ENCODE measurements around the gene MEIS1. TPM values are rescaled to one million over a fixed set of nuclear protein-coding genes. Genes with fewer than 3 reads are reported as not detected.

Gene MEIS1
- total RNA-seq, 1 donor from 2014 or later = not detected

DNA sequence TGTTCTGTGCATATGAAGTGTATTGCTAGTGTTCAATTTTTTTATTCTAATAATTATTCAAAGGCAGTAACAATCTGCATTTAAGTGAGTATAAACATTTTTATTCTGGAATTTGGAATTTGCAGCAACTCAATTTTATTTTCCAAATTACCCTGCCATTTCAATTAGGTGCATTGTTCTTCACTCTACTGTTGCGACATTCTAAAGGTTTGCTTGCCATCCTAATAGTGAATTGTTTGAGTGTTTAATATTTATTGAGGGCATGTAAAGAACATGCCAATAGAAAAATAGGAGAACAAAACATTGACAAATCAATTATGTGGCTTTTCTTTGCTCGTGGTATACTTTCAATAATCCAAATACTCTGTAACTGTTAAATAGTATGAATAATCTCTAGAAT lies 18.0 kb downstream of the MEIS1 start:
- intact Hi-C loops (cut with micrococcal nuclease) = no loop called here
- Mint-ChIP-seq H3K4me3 (ENCODE audit: low read depth) (no peak overlapping the region), H3K27me3 (ENCODE audit: low read depth) (peaks cover under 1% of the 10 kb centered on the region), H3K27ac (no peak overlapping the region), H3K4me1 (ENCODE audit: low read depth) (no peaks in the 10 kb centered on the region), H3K9me3 (no peaks in the 10 kb centered on the region), H3K36me3 (ENCODE audit: low read depth) (no peaks in the 10 kb centered on the region)
- no peak for DNase-seq (ENCODE audit: low spot score)

- Mint-ChIP-seq H3K36me3 (ENCODE audit: low read depth) (no peaks in the 10 kb centered on the region), H3K9me3 (no peaks in the 10 kb centered on the region), H3K27me3 (ENCODE audit: low read depth) (no peaks in the 10 kb centered on the region), H3K4me1 (ENCODE audit: low read depth) (no peaks in the 10 kb centered on the region), H3K4me3 (ENCODE audit: low read depth) (no peak overlapping the region), H3K27ac (no peak overlapping the region)
- intact Hi-C loops (cut with micrococcal nuclease) = no loop called here
- DNase-seq (ENCODE audit: low spot score) = no peak
Observed at GRCh38 chr2:66455490-66455889, 20.6 kb downstream of the MEIS1 start.

DNA sequence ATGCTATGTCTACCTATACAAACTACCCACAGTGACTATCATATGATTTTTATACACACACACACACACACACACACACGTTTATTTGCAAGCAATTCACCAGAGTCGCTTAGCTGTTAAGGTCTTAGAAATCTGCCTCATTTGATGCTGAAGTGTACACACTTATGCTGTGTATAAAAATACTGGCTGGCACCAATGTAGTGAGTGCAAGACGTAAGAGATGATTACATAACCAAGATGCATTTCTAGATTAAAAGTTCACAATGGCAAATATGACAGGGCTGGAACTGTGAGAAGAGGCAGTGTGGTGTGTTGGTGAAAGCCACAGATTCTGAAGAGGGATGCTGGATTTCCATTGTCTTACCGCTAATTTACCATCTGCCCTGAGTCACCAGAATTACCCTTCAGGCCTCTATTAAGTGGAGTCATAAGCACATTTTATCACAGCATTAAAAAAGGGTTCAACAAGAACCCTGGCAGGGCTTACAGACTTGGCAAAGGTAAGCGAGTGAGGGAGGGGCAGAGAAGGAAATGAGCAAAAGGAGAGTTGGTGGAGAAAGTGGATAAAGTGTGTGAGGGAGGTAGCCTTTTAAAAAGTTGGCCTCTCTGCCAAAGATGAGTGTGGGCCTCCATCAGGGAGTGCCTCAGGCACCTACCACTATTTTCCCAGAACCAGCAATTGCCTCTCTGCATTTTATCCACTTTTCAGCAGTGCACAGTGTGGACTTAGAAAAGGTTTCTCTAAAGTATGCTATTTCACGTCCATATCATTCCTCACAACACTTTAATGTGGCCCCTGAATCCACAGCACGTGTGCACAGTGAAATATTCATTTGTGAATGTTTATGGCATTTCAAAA lies 21.5 kb downstream of the MEIS1 start:
- Mint-ChIP-seq H3K4me1 (ENCODE audit: low read depth) (no peaks in the 10 kb centered on the region), H3K36me3 (ENCODE audit: low read depth) (no peaks in the 10 kb centered on the region), H3K27me3 (ENCODE audit: low read depth) (no peaks in the 10 kb centered on the region), H3K4me3 (ENCODE audit: low read depth) (no peak overlapping the region), H3K9me3 (no peaks in the 10 kb centered on the region), H3K27ac (no peak overlapping the region)
- DNase-seq (ENCODE audit: low spot score) = no peak
- intact Hi-C loops (cut with micrococcal nuclease) = no loop called here

- Mint-ChIP-seq H3K27me3 (ENCODE audit: low read depth) (no peaks in the 10 kb centered on the region), H3K9me3 (no peaks in the 10 kb centered on the region), H3K36me3 (ENCODE audit: low read depth) (no peaks in the 10 kb centered on the region), H3K4me1 (ENCODE audit: low read depth) (no peaks in the 10 kb centered on the region), H3K4me3 (ENCODE audit: low read depth) (no peak overlapping the region), H3K27ac (no peak overlapping the region)
- no peak for DNase-seq (ENCODE audit: low spot score)
- intact Hi-C loops (cut with micrococcal nuclease) = no loop called here
Observed at GRCh38 chr2:66457545-66457944, 22.6 kb downstream of the MEIS1 start.

DNA sequence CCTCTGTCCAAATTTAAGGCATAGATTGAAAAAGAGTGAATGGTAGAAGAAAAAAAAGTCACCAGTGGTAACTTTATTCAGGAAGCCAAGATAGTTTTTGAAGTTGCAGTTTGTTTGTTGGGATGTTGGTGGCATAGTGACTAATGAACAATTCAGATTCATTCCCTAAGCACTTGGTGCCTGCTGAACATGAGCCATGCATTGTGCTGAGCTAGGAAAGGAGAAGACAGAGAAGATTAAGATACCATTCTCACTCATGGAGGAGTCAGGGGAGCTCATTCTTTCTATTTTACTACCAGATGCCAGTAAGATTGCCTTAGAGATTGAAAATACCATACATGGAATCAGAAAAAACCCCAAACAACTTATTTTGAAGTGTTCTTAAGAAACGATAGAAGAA lies 25.1 kb downstream of the MEIS1 start:
- Mint-ChIP-seq H3K27ac (no peak overlapping the region), H3K27me3 (ENCODE audit: low read depth) (no peaks in the 10 kb centered on the region), H3K36me3 (ENCODE audit: low read depth) (no peaks in the 10 kb centered on the region), H3K9me3 (no peaks in the 10 kb centered on the region), H3K4me1 (ENCODE audit: low read depth) (no peaks in the 10 kb centered on the region), H3K4me3 (ENCODE audit: low read depth) (no peak overlapping the region)
- intact Hi-C loops (cut with micrococcal nuclease) = no loop called here
- DNase-seq (ENCODE audit: low spot score) = no peak

GRCh38 chr2:66461001-66461663 lies 26.2 kb downstream of the MEIS1 start:
- H3K27me3 Mint-ChIP-seq (ENCODE audit: low read depth) = no peaks in the 10 kb centered on the region
- intact Hi-C loops (cut with micrococcal nuclease) = no loop called here
- H3K9me3 Mint-ChIP-seq = no peaks in the 10 kb centered on the region
- H3K4me3 Mint-ChIP-seq (ENCODE audit: low read depth) = no peak overlapping the region
- no peaks in the 10 kb centered on the region for H3K4me1 Mint-ChIP-seq (ENCODE audit: low read depth)
- no peak overlapping the region for H3K27ac Mint-ChIP-seq
- H3K36me3 Mint-ChIP-seq (ENCODE audit: low read depth) = no peaks in the 10 kb centered on the region
- DNase-seq (ENCODE audit: low spot score) = no peak

- Mint-ChIP-seq H3K27me3 (ENCODE audit: low read depth) (no peaks in the 10 kb centered on the region), H3K36me3 (ENCODE audit: low read depth) (no peaks in the 10 kb centered on the region), H3K27ac (no peak overlapping the region), H3K9me3 (no peaks in the 10 kb centered on the region), H3K4me3 (ENCODE audit: low read depth) (no peak overlapping the region), H3K4me1 (ENCODE audit: low read depth) (no peaks in the 10 kb centered on the region)
- DNase-seq (ENCODE audit: low spot score) = no peak
- intact Hi-C loops (cut with micrococcal nuclease) = no loop called here
Observed at GRCh38 chr2:66461664-66462500, 27.0 kb downstream of the MEIS1 start.

GRCh38 chr2:66462501-66462825 lies 27.5 kb downstream of the MEIS1 start:
- DNase-seq (ENCODE audit: low spot score) = no peak

DNA sequence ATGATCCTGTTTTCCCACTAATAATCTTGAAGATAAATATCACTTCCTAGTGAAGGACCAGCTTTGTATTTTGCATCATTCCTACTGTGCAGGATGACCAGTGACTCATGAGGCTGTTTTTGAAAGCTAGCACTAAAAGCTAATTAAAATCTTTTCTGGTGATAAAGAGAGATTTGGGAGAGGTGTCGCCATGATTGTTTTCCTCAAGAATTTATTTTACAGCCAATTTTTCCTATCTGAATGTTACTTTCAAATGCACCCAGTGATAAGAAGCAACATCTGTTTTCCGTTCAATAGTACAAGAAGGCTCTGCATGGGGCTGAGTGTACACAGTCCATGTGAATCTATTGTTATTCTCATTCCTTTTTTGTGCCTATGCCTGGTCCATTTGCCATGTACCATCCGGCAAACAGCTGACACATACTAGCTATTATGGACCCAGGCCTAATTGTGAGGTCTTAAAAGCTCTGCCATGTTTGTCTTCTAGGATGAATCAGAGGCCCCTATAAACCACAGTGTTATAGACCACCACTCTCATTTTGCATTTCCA lies 28.4 kb downstream of the MEIS1 start:
- no peaks in the 10 kb centered on the region for H3K4me1 Mint-ChIP-seq (ENCODE audit: low read depth)
- no peak for DNase-seq (ENCODE audit: low spot score)
- intact Hi-C loops (cut with micrococcal nuclease) = no loop called here
- H3K27me3 Mint-ChIP-seq (ENCODE audit: low read depth) = no peaks in the 10 kb centered on the region
- no peaks in the 10 kb centered on the region for H3K9me3 Mint-ChIP-seq
- H3K4me3 Mint-ChIP-seq (ENCODE audit: low read depth) = no peak overlapping the region
- H3K27ac Mint-ChIP-seq = no peak overlapping the region
- H3K36me3 Mint-ChIP-seq (ENCODE audit: low read depth) = no peaks in the 10 kb centered on the region

More at GRCh38 chr2:66462501-66462825, 27.5 kb downstream of the MEIS1 start:
- H3K27me3 Mint-ChIP-seq (ENCODE audit: low read depth) = no peaks in the 10 kb centered on the region
- no peak overlapping the region for H3K4me3 Mint-ChIP-seq (ENCODE audit: low read depth)
- H3K4me1 Mint-ChIP-seq (ENCODE audit: low read depth) = no peaks in the 10 kb centered on the region
- no peak overlapping the region for H3K27ac Mint-ChIP-seq
- intact Hi-C loops (cut with micrococcal nuclease) = no loop called here
- H3K9me3 Mint-ChIP-seq = no peaks in the 10 kb centered on the region
- H3K36me3 Mint-ChIP-seq (ENCODE audit: low read depth) = no peaks in the 10 kb centered on the region

DNA sequence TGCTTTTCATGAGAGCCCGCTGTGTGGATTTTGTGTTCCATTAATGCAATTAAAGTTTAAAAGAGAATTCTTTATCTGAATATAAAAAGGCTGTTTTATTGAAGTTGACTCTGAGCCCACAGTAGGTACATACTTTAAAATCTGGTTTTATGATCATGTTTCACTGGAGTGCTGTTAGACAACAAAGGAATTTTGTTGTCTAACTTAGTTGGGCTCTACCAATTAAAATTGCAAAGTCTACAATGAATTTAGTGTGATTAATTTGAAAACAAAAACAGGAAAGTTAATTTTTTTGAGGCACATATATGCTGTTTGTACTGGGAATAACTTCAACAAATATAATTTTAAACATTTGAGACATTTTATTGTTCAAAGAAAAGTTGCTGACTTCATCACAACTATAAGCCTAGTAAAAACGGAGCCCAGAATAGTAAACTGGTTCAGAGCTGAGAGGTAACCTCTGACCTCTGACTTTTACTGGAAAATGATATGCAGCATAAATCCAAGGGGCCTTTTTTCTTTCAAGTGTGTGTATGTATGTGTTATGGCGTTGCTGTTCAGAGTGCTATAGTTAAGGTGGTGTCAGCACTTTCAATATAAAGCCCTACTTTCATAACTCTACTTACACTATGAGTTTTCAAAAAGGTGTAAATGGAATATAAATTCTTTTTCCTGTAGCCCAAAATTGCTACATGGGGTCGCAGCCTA lies 30.2 kb downstream of the MEIS1 start:
- no peaks in the 10 kb centered on the region for H3K9me3 Mint-ChIP-seq
- no peaks in the 10 kb centered on the region for H3K4me1 Mint-ChIP-seq (ENCODE audit: low read depth)
- no peaks in the 10 kb centered on the region for H3K27me3 Mint-ChIP-seq (ENCODE audit: low read depth)
- no peak overlapping the region for H3K4me3 Mint-ChIP-seq (ENCODE audit: low read depth)
- intact Hi-C loops (cut with micrococcal nuclease) = no loop called here
- no peaks in the 10 kb centered on the region for H3K36me3 Mint-ChIP-seq (ENCODE audit: low read depth)
- no peak for DNase-seq (ENCODE audit: low spot score)
- no peak overlapping the region for H3K27ac Mint-ChIP-seq

DNA sequence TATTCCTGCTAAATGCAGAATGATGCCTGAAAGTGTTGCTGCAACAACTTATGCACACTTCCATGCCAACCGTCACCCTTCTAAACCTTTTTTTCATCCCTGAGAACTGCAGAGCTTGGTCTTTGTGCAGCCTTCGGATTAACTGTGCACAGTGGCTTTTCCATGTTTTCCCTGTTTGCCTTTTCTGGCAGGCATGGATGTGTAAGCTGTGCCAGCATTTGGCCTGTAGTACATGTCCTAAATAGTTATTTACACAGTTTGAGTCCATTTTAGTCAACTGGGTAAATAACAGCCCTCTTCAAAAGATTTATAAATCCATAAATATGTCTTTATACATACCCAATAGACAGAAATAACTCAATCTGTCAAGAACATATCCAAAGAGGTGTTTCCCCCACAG lies 31.5 kb downstream of the MEIS1 start:
- H3K4me1 Mint-ChIP-seq (ENCODE audit: low read depth) = no peaks in the 10 kb centered on the region
- no peaks in the 10 kb centered on the region for H3K9me3 Mint-ChIP-seq
- H3K36me3 Mint-ChIP-seq (ENCODE audit: low read depth) = no peaks in the 10 kb centered on the region
- H3K27ac Mint-ChIP-seq = no peak overlapping the region
- no peak overlapping the region for H3K4me3 Mint-ChIP-seq (ENCODE audit: low read depth)
- H3K27me3 Mint-ChIP-seq (ENCODE audit: low read depth) = no peaks in the 10 kb centered on the region
- intact Hi-C loops (cut with micrococcal nuclease) = no loop called here
- no peak for DNase-seq (ENCODE audit: low spot score)

DNA sequence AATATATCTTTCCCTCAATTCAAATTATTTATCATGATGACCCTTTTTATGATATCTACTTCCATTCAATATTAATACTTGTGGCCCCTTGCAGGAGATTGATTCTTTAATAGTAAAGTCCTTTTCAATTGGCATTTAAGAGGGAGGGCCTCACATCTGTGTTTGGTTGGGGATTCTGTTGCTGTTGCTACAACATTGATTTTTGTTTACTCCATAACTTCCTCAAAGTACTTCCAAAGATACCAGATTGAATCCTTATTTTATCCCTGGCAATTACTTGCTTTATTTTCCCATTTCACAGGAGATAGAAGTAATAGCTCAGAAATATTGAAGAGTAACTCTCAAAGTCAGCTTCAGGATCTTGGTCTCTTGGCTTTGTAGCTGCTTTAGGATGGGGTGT lies 32.8 kb downstream of the MEIS1 start:
- Mint-ChIP-seq H3K27ac (no peak overlapping the region), H3K36me3 (ENCODE audit: low read depth) (no peaks in the 10 kb centered on the region), H3K9me3 (no peaks in the 10 kb centered on the region), H3K27me3 (ENCODE audit: low read depth) (no peaks in the 10 kb centered on the region), H3K4me1 (ENCODE audit: low read depth) (no peaks in the 10 kb centered on the region), H3K4me3 (ENCODE audit: low read depth) (no peak overlapping the region)
- intact Hi-C loops (cut with micrococcal nuclease) = no loop called here
- no peak for DNase-seq (ENCODE audit: low spot score)
